GM20431 (cell line): ENCODE results near the gene SMARCE1.

Source experiments
- in situ Hi-C: fragments of 300-500 bp; cut with MseI, MboI; formaldehyde crosslinking; loops from one replicate; pipeline ENCODE4 v1.15.0; 2020; ENCODE audit warnings: low sequenced_read_pairs; ENCODE audit not compliant: unreplicated experiment

SMARCE1 gene

DNA sequence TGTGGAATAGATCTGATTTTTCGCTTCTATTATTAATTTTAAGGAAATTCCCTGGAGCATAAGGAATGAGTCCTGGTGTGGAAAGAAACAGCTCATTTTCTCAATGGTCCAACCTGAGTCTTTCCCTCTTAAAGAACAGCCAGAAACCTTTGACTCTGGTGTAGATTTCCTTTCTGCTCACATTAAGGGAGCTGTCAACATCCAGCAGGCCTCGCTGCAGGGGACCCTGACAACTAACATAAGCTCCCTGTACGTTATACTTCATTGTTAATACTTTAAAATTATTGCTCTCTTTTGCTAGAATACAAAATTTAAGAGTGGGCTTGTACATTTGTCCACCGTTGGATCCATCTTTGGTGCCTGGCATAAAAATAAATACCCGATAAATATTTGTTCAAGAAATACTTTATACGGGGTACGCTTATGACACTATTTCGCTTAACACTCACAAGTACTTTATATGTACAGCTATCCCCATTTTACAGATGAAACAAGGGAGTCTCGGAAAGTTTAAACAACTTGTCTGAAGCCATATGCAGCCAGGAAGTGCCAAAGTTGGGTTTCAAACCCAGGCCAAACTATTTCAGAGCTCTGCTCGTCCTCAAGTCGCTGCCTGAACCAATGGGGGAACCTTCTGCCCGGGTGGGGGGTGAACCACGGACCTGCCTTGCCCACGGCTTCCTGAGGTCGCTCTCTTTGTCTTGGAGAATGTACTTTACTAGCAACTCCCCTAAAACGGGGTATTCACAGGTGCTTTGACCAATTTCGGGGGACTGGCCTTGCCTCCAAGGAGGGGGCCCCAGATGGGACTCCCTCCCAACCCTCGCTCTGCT lies 611 bp downstream of the SMARCE1 start:
- in situ Hi-C loops = no loop called here

DNA sequence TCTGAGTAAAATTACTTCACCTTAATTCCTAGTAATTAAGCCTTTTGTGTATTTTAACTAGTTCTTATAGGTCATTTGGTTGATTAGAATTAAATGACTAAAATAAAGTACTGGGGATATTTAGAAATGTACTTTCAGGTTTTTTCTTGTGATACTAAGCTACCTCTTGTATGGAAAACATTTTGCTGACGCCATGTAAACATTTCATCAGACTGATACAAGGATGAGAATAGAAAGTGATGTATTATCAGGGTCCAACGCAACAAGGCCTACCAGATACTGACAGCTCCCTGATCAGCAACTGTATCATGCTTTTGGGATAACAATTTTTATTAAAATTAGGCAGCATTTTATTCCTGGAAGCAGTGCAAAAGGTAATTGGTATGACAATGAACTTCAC lies 1.7 kb downstream of the SMARCE1 start:
- in situ Hi-C loops = no loop called here

DNA sequence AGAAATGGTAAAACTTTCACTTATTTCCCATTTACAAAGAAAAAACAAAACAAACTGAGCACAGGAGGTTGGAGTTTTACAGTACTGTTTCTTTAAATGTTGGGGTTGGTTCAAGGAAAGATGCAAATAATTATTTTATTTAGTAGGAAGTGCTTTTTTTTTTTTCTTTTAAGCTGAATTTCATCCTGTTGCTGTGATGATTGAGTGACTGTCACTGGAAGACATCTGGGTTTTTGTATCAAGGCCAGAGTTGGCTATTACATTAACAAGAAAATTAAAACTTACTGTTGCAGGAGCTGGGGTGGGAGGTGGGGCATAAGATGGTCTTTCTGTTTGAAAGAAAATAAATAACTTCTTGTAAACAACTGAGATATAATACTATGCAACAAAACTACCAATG lies 2.3 kb downstream of the SMARCE1 start:
- in situ Hi-C loops = no loop called here

DNA sequence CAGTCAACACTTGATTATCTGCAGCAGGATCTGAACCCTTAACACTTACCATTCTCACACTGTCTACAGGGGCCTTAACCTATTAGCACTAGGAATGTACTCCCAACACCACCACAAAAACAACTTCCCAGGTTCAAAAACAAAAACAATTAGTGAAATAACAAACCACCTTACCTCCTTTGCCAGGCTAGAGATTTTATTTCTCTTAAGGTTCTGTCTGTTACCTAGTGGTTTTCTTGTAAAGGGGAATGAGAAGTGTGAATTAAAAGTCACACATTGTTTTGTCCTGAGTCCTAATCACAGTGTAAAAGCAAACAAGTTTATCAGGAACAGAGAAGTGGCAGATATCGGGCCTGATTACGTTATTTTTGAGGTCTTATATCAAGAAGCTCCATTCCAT lies 9.7 kb downstream of the SMARCE1 start:
- in situ Hi-C loops = no loop called here

DNA sequence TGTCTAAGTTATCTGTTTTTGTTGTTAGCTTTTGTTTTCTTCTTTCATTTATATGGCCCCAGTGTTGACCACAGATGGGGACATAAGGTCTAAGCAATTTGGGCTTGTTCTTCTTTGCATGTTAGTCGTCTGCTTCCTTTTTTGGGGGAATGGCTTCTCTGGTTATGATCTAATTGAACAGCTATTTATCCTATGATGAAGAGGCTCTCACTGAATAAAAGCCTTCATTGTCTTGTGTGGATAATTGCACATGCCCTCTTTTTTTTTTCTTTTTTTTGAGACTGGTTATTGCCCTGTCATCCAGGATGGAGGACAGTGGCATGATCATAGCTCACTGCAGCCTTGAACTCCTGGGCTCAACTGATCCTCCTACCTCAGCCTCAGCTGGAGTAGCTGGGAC lies 13.7 kb downstream of the SMARCE1 start:
- in situ Hi-C loops = no loop called here

DNA sequence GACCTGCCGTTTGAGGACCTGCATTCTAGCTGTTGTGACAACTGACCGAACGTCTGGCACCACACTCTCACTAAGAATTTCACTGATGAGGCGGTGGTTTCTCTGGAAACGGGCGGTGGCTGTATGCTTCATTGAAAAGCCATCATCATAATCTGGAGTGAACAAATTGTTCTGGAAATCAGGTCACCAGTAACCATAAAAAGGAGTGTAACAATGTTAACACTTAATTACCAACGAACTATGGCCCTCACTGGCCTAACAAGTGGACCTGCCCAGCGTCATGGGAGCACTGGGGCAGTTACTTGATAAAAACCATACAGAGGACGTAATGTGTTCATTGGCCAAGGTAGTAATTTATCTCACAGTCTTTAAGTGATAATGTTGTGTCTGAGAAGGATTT lies 15.4 kb downstream of the SMARCE1 start:
- in situ Hi-C loops = no loop called here

DNA sequence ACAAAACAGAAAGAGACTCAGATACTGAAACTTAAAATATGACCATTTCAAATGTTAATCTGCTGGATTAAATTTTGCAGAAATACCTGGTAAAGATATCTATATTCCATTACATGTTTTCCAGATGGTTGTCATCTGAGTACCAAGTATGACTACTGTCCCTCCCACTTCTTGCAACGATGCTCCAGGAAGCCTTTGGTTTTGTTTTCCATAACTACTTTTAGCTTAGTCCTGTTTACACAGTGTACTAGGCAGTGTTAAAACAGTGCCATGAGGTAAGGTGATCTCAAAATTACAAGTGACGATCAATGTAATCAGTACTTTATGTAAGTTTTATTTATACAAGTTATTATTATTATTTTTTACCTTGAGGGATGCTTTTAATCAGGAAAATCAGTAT lies 17.8 kb downstream of the SMARCE1 start:
- in situ Hi-C loops = no loop called here

DNA sequence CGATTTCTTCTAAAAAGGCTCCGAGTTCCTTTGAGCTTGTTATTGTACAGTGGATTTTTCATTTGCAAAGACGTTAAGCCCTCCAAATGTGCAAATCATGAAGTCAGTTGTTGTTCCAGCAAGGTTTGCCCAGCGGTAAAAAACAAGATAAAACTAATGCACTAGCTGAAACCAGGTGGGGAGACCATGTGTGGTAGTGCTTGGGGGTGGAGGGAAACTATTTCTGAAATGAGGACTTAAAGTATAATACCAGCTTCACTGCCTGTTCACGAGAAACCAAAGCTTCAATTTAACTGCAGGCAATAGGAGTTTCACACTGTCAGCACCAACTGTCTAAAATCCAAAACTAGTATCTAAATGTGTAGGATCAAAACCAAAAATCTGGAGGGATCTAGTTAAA lies 22.3 kb downstream of the SMARCE1 start:
- in situ Hi-C loops = no loop called here

DNA sequence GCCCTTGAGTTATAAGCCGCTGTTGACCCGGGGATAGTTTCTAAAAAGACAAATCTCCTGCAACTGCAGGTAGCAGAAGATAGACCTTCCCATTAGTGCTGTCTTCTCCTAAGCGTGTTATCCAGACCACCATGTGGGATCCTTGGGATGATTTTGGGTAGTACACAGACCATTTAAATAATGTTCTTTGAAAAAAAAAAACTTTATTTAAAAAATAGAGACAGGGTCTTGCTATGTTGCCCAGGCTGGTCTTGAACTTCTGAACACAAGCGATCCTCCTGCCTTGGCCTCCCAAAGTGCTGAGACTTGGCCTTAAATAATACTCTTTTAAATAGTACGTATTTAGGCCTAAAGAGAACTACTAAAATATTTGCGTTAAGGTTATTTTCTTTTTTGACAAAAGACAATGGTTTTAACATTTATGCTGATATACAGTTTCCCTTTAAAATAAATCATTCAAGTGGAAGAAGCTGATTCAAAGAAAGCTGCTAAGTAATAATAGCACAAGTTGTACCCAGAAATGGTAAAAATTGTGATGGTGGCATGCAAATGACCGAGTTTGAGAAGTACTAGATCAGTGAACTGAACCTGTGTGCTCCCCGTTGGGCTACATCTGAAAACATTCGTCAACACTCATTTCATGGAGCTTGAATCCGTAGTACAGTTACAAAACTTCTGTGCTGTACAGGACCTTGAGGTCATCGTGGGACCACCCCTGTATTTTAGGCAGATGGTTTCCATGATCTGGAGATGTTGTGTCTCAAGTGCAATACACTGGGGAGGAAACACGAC lies 24.0 kb downstream of the SMARCE1 start:
- in situ Hi-C loops = no loop called here

DNA sequence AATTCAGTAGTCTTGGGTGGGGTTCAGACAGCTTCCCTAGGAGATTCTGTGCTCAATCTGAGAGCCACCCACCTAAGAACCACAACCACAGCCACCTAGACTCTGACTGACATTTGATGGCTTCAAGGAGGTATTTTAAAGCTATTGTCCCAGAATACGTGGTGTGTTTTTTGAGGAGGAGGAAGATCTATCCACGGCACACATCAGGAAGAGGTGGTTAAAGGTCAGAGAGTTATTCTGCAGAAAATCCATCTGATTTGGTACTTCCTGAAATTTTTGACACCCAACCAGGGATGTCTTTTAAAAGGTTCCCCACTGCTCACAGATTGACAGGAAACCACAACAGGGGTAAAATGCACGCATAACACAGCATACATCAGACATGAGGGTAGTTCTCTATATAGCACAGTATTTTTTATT lies 25.1 kb downstream of the SMARCE1 start:
- in situ Hi-C loops = no loop called here

DNA sequence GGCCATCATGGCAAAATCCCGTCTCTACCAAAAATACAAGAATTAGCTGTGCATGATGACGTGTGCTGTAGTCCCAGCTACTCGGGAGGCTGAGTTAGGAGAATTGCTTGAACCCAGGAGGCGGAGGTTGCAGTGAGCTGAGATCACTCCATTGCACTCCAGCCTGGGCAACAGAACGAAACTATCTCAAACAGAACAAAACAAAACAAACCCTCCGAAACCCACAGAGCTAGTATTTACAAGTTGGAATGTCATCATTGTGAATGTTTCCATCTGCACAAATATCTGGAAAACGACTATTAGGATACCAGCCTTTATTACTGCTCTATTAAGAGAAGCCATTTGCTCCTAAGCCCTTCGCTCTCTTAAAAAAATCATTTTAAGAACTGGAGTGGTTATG lies 26.0 kb downstream of the SMARCE1 start:
- in situ Hi-C loops = no loop called here

DNA sequence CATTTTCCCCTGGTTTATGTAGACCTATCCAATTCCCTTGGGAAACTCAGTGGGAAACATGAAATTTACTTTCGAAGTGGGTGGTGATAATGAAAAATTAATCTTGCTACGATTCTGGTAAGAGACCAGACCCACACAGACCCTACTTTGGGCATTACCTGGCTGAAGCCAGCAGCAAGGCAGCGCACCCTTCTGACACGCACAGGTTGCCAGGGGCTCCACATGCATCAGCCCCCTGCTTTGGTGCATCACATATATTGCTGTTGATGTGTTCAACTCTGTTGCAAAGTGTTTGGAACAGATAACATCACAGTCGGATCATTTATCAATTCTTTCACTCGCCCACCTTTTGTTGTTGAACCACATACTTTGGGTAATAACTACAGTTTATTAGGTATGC lies 26.6 kb downstream of the SMARCE1 start:
- in situ Hi-C loops = no loop called here

DNA sequence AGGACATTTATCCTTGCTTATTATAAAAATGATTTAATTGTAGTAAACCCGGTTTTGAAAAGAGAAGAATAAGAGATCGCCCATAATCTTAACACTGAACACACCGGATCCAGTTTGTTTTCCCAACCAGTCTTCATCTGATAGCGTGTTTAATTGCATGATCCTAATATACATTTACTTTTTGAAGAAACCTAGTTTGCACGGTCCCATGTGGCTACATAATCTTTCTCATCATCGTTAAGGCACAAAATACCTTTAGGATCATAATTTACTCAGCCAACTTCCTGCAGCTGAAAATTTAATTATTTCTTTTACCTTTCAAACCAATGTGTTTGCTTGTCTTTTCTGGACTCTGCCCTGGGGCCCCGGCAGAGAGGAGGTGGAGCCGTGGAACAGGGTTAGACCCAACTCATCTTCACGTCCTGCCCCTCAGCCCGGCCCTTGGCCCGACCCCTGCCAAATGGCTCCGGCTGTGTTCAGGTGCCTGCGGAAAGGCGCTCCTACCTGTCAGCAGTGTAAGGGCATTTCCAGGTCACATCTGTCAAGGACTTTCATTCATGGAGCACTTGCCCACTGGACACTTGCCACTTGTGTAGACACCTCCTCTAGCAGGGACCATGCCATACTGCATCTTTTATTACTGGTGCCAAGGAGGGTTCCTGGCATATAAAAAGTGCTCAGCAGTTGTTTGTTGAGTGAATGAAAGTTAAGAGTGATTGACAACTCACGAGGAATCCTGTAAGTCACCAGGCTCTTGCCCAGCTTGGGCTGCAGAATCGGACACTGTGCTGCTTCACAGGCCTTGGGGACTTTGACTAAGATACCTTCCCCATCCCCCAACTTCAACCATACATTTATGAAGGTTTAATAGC lies 28.6 kb downstream of the SMARCE1 start:
- in situ Hi-C loops = no loop called here

DNA sequence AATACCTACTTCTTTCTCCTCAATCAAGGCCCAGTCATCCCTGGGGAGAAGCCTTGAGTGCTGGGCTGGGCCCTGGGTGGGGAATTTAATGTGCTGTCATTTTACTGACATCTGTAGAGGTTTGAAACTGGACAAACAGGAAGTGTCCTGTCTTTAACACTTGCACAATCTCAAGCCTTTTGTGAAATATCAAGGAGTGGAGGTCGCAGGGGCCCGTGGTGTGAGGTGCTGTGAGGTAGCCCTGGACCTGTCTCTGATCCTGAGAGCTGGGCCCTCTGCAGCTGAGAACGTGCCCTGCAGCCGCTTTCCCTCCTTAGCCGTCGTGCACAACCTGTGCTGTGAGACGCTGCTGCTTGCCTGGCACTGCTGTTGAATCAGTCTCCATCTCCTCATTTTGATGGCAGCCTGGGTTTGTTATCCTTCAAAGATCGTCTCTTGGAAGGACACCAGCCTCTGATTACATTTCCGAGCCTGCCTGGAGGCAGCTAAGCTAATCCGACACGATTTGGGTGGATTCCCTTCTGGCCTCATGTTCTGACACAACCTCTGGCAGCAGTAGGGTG lies 29.9 kb downstream of the SMARCE1 start:
- in situ Hi-C loops = no loop called here

DNA sequence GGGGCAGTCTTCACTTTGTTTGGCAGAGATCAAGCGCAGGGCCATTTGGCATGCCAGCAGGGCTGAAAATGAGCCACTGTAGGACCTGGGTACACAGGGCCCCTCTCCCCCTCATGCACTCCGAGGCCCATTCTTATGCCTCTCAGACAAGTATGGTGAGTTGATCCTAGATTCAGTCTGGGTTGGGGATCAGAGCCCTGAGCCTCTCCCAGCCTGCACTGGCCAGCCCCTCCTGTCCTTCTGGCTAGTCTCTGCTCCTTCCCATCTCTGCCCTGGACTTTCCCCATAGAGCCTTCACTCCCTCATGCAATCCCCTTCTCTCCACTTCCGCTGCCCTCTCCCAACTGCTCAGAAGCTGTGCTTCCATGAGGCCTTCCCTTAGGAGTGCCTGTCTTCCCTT lies 31.0 kb downstream of the SMARCE1 start:
- in situ Hi-C loops = no loop called here

DNA sequence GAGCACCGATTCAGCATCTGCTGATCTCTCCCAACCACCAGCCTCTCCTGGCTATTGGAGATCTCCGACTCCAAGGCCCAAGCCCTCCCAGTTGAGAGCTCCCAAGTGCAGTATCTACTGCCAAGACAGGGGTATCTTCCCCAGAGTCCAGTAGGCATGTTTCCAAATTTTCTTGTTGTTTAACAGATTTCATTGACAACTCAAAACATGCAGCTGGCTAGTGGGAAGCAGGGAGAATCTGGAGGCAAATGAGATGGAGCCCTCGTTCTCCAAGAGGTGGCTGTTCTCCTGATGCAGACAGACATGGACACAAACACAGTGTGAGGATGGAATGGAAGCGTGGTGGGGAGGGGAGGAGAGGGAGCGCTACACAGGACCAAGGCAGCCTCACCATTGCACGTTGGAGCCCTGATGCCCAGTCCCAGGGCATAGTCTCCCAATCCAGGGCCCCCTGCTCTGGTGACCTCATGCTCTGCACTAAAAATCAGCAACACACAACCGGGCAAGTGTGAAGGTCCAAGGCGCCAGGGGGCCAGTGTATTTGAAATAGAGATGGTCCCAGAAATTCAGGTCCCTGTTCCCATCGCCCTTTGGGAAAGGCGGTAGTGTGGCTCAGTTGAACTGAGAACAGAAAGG lies 31.7 kb downstream of the SMARCE1 start:
- in situ Hi-C loops = no loop called here

DNA sequence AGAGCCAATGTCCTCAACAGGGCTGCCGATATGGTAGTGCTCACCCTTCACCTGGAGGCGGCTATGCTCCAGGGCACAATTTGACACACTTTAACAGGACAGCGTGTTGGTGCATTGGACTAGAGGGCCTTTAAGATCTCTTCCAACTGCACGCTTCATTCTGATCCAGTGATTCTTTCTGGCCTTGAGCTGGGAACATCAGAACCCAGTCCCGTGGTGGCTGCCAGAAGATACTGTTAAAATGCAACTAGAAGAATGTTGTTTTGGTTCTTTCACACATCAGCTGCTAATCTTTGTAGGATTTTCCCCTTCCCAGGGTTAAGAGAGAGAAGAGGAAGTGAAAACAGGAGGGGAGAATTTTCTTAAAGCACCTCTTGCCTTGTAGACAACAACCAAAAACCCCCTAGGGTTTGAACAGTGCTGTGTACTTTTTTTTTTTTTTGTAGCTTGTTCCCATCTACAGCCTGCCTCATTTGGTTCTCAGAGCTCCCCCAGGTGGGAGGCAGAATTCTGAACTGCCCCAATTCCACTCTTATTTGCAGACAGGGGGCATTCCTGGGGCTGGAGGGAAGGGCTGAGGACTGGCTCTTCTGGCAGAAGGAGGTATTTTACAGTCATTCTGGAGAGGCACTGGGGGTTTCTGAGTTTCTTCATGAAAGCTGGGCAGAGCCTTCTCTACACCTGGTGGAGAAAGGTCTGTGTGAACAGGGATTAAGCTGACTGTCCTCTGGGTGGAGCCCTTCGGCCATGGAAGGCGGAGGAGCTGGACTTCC lies 32.4 kb downstream of the SMARCE1 start:
- in situ Hi-C loops = no loop called here

DNA sequence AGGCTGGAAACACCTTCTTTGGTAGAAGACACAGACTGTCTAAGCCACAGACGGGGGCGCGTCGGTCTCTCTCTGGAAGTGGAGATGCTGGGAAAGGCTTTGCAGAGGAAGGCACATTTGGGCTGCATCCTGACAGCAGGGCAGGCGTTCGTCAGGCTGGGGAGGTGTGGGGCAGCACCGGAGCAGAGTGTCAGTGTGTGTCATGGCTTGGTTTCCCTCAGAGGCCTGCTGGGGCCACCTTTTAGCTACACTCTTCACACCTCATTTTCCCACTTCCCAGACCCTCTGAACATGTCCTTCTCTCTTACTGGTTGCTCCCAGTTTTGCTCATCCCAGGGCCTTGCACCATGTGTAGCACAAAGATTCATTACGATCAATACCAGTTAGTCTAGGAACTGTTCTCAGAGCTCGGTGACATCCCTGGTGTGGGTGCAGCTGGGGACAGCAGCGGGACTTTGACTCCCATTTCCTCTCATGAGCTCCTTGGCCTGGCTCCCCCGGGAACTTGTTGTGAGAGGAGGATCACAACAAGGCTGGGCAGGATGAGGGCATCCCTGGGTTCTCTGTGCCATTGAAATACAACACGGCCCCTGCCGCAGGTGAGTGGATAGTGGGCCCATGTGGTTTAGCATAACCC lies 33.1 kb downstream of the SMARCE1 start:
- in situ Hi-C loops = no loop called here
